Stimulated activated memory B cell treated with anti-CD40 and anti-IgM and Interleukin-4, amounts not matched to agents 10 μg/mL and 1 μg/mL and 100 μg/mL, for 72 hours (primary cell): Measurements from ENCODE around the gene BTAF1.

ENCODE experiments used
- ATAC-seq: fragments of 150-1000 bp; cut with Tn5 transposase; 2 replicates; pipeline ENCODE4 v1.10.0; 2021
- H3K27ac Mint-ChIP-seq: one replicate; pipeline ENCODE4 v1.8.0; 2022; ENCODE audit warnings: mild to moderate bottlenecking, mixed read lengths
- H3K27me3 Mint-ChIP-seq: one replicate; pipeline ENCODE4 v1.8.0; 2022; ENCODE audit warnings: mixed read lengths
- H3K36me3 Mint-ChIP-seq: one replicate; pipeline ENCODE4 v1.8.0; 2022; ENCODE audit warnings: mixed read lengths
- H3K4me1 Mint-ChIP-seq: one replicate; pipeline ENCODE4 v1.8.0; 2022; ENCODE audit warnings: mixed read lengths
- H3K4me3 Mint-ChIP-seq: one replicate; pipeline ENCODE4 v1.8.0; 2022; ENCODE audit warnings: mild to moderate bottlenecking, moderate library complexity, mixed read lengths
- H3K9me3 Mint-ChIP-seq: one replicate; pipeline ENCODE4 v1.8.0; 2022; ENCODE audit warnings: mixed read lengths

BTAF1 gene

DNA sequence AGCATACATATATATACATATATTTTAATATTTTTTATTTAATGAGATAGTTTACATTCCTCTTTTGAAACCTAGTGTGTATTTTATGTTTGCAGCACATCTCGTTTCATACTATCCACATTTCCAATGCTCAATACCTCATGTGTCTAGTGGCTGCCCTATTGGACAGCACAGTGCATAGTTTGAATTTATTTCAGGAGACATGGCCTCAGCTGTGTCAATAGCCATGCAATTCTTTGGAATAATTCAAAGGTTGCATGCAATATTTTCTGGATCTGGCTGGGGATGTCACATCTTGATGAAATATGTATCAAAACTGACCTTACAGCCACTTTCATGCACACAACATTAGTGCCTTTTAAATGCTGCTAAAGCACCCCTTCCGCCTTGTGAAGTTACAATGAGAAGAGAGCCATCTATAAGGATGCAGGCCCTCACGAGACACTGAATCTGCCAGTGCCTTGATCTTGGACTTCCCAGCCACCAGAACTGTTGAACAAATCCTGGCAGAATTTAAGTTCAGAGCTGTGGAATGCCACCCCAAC is 27.3 kb upstream of the BTAF1 start:
- Mint-ChIP-seq H3K27me3 (peaks cover 5% of the 10 kb centered on the region), H3K4me1 (peaks cover 9% of the 10 kb centered on the region), H3K36me3 (no peaks in the 10 kb centered on the region), H3K27ac (no peak overlapping the region), H3K4me3 (no peak overlapping the region), H3K9me3 (peaks cover 2% of the 10 kb centered on the region)
- no peak for ATAC-seq

DNA sequence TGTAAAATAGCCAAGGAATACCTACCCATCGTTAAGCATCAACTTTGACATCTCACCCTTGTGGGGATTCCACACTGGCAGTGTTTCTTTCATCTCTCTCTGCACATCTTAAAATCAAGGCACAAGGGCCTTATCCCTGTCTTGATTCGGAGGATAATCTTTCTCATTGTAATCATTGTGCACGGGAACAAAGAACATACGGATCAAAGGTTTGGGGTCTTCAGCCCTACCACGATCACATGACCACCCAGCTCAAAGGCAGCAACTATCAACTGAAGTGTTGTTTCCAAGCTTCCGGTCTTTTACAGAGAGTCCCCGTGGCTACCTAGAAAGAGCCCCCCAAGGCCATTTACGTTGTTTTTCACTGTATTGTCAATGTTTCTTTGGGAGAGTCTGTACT is 26.1 kb upstream of the BTAF1 start:
- no peak for ATAC-seq
- H3K9me3 Mint-ChIP-seq: peaks cover 2% of the 10 kb centered on the region
- H3K27me3 Mint-ChIP-seq: no peaks in the 10 kb centered on the region
- H3K4me3 Mint-ChIP-seq: no peak overlapping the region
- peaks cover 9% of the 10 kb centered on the region for H3K4me1 Mint-ChIP-seq
- H3K36me3 Mint-ChIP-seq: no peaks in the 10 kb centered on the region
- H3K27ac Mint-ChIP-seq: no peak overlapping the region

DNA sequence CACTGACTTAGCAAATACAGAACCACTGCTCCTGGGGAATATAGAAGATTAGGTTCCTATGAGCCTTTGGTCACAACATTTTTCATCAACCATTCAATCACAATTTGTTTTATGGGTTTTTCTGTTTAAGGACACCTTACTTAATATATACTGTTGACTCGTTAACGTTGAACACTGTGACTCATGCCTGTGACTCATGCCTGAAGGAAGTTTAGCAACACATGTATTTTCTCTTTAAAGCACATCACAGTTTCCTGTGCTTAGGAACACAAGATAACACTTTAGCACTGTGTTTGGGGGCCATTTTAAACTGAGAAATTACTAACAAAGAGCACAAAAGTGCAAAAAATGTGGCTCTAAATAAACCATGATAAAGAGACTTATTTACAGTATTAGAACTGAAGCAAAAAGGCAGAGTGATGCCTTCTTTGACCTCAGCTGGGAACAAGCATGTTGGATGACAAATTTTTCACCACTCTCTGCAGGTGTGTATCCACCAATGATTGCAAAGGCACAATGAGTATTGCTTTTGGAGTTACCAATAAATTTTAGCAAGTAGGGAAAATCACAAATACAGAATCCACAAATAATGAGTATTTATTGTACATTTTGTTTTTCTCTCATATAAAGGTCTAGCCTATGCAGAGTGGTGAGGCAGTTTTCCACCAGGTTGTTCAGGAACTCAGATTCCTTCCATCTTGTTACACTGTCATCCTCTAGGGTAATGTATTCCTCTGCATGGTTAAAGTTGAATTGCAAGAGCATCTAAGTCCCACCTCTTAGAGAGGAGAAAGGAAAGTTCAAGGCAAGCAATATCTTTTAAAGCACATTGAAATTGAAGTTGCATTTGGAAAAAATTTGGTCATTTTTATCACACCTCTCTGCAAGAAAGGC is 21.5 kb upstream of the BTAF1 start:
- Mint-ChIP-seq H3K9me3 (no peaks in the 10 kb centered on the region), H3K4me1 (peaks cover 4% of the 10 kb centered on the region), H3K4me3 (no peak overlapping the region), H3K27ac (no peak overlapping the region), H3K36me3 (peaks cover 11% of the 10 kb centered on the region), H3K27me3 (no peaks in the 10 kb centered on the region)
- ATAC-seq: no peak

DNA sequence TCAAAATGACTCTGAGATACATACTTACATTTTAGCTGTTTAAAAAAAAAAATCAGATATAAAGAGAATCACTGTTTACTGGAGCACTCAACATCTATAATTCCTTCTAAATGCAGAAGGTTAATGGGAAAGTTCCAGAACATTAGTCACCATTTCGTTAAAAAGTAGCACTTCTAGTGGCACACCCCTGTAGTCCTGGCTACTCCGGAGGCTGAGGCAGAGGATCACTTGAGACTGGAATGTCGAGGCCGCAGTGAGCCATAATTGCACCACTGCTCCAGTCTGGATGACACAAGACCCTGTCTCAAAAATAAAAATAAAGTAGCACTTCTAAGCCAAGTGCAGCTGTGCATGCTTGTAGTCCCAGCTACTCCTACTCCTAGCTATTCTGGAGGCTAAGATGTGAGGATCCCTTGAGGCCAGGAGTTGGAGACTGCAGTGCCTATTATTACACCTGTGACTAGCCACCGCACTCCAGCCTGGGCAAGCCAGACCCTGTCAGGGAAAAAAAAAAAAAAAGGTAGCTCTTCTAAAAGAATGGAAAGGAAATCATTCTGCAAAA is 16.5 kb upstream of the BTAF1 start:
- Mint-ChIP-seq H3K4me1 (peaks cover 25% of the 10 kb centered on the region), H3K4me3 (peak overlapping the region; percentile 86)

DNA sequence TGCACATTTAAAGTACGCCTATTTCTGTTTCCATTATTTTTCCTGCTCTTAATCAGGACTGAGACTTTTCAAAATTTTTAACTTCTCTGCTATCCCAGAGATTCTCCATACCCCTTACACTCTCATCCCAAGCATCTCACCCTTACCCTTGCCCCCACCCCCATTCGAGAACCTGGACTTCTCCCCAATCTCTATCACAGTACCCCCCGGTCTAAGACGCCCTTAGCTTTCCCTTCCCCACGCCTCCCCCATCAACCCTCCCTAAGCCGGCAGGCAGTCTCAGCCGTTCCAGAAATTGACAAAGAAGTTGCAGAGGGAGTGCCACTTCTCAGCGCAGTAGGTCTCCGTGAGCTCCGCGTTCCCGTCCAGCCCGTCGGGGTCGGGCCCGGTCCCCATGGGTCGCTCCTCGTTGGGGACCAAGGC is 15.6 kb upstream of the BTAF1 start:
- Mint-ChIP-seq H3K4me3 (peak overlapping the region; percentile 86), H3K27ac (peak overlapping the region; percentile 63), H3K36me3 (peaks cover 11% of the 10 kb centered on the region), H3K27me3 (no peaks in the 10 kb centered on the region), H3K9me3 (no peaks in the 10 kb centered on the region), H3K4me1 (peaks cover 25% of the 10 kb centered on the region)
- ATAC-seq: no peak

More for the DNA sequence above, 16.5 kb upstream of the BTAF1 start:
- peak overlapping the region; percentile 63 for H3K27ac Mint-ChIP-seq
- H3K9me3 Mint-ChIP-seq: no peaks in the 10 kb centered on the region
- H3K27me3 Mint-ChIP-seq: no peaks in the 10 kb centered on the region
- H3K36me3 Mint-ChIP-seq: peaks cover 11% of the 10 kb centered on the region
- no peak for ATAC-seq

DNA sequence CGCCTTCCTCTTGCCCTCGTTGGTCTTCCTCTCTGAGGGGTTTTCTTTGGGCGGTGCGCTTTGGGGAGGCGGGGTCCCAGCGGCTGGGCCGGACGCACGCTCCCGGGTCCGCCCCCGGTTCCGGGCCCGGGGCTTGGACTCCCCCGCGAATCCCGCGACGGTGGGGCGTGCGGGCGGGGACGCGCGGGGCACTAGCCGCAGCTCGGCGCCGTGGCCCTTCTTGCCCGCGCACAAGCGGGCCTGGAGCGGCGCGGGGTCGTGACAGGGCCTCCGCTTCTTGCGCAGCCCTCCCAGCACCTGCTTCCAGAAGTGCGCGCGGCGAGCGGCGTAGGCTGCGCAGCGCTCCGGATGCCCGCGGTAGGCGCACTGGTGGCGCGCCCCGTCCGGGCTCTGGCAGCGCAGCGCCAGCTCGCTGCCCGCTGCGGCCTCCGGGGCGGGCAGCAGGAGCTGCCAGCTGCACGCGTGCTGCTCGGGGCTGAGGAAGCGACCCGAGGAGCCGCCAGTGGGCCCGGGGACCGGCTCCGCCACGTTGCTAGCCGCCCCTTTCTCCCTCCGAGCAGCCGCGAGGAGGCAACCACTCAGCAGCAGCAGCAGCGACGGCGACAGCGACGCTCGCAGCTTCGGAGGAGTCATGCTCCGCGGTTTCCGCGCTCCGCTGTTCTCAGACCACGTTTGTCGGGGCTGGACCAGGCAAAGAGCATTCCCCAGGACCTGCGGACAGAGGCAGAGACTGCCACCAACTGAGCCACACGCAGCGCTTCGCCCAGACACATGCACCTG is 15.0 kb upstream of the BTAF1 start:
- H3K4me3 Mint-ChIP-seq: peak overlapping the region; percentile 93
- peaks cover 11% of the 10 kb centered on the region for H3K36me3 Mint-ChIP-seq
- peak; percentile 96 for ATAC-seq
- peaks cover 25% of the 10 kb centered on the region for H3K4me1 Mint-ChIP-seq
- no peaks in the 10 kb centered on the region for H3K9me3 Mint-ChIP-seq
- H3K27ac Mint-ChIP-seq: peak overlapping the region; percentile 63
- H3K27me3 Mint-ChIP-seq: no peaks in the 10 kb centered on the region

DNA sequence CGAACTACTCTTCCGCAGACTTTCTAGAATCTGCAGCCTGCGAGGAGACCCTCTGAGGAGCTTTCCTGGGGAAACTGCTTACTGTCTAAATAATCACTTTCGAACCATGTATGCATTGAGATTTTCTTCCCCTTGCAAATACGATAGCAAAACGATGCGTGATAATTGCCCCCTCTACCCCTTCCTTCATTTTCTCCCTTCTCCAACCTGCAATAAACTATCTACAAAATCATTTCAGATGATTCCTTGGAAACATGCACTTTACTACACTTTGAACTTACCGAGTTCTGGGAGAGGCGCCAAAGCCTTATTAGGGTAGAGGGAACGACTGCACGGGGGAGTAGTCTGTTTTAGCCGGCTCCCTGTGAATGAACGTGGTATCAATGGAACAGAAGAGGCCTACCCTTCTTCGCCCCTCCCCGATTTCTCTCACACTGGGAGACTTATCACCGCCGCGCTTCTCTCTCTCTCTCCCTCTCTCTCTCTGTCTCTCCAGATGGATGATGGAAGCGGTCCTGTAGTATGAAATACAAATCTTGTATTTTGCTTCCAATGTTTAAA is 14.4 kb upstream of the BTAF1 start, which contains the start of gene FGFBP3:
Gene FGFBP3 (minus strand): TSS at position 370 of the 561 bp plus-strand sequence. CDS start 517 bp downstream, outside the sequence.
- Mint-ChIP-seq H3K4me3 (peak within 1 kb of the TSS; percentile 93), H3K36me3 (peaks cover 11% of the 10 kb centered on the region), H3K27ac (peak within 1 kb of the TSS; percentile 63), H3K27me3 (no peaks in the 10 kb centered on the region), H3K9me3 (no peaks in the 10 kb centered on the region), H3K4me1 (peaks cover 25% of the 10 kb centered on the region)
- no peak for ATAC-seq

DNA sequence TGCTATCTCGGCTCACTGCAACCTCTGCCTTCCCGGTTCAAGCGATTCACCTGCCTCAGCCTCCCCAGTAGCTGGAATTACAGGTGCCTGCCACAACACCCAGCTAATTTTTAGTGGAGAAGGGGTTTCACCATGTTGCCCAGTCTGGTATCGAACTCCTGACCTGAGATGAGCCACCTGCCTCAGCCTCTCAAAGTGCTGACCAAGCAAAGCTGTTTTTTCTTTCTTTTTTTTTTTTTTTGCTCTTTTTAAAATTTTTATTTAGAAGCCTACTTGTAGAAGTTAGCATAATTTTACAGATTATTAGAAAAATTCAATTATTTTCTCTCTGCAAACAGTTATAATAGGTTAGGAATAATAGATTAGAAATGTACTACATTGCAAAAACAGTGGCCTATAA is 13.1 kb upstream of the BTAF1 start:
- H3K36me3 Mint-ChIP-seq: peaks cover 6% of the 10 kb centered on the region
- no peak for ATAC-seq
- H3K9me3 Mint-ChIP-seq: no peaks in the 10 kb centered on the region
- H3K4me1 Mint-ChIP-seq: peaks cover 25% of the 10 kb centered on the region
- H3K27ac Mint-ChIP-seq: no peak overlapping the region
- H3K4me3 Mint-ChIP-seq: no peak overlapping the region
- no peaks in the 10 kb centered on the region for H3K27me3 Mint-ChIP-seq

DNA sequence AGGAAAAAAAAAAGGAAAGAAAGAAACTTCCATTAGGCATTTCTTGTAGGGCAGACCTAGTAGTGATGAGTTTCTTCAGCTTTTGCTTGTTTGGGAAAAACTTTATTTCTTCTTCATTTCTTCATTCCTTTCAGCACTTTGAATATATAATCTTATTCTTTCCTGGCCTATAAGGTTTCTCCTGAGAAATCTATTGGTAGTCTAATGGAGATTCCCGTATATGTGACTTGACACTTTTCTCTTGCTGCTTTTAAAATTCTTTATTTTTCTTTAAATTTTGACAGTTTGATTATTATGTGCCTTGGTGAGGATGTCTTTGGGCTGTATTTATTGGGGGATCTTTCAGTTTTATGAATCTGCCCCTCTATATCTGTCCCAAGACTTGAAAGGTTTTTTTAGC is 3.9 kb upstream of the BTAF1 start:
- Mint-ChIP-seq H3K9me3 (peaks cover 2% of the 10 kb centered on the region), H3K27me3 (peaks cover 33% of the 10 kb centered on the region), H3K36me3 (no peaks in the 10 kb centered on the region), H3K27ac (no peak overlapping the region), H3K4me1 (peaks cover 6% of the 10 kb centered on the region), H3K4me3 (no peak overlapping the region)
- ATAC-seq: no peak

DNA sequence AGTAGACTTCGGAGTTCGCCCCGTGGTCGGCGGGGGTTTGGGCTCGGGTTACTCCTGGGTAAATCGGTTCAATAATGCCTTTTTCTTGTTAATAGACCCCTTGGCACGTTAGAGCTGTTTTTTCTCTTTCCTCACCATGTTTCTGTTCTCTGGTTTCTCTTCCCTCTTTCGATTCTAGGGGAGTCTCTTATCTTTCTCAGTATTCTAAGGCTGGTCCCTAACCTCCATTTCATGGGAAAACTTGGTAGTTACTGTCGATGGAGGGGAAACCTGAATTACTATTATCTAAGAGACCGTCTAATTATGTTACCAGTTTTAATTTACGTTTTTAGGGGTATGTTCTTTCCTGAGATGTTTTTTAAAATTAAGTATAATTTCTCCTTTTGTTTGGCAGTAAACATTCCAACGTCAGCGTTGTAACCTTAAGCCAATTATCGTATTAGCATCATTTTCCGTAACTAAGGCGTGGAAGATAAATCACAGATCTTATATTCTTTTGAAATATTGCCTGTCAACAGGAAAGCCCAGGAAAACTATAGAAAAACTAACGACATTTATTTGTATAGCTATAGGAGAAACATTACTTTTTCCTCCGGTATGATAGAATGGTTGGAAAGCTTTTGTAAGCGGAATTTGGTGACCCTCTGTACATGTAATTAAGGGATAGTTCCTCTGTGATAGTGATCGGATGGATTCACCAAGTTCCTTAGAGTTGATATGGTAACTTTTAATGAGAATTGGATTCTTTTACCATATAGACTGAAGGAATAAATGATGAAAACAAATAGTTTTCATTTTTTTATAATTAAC is 847 bp downstream of the BTAF1 start:
- Mint-ChIP-seq H3K9me3 (no peaks in the 10 kb centered on the region), H3K27me3 (peaks cover 1% of the 10 kb centered on the region), H3K4me3 (peak overlapping the region; percentile 84), H3K27ac (peak overlapping the region; percentile 96), H3K4me1 (peaks cover 26% of the 10 kb centered on the region), H3K36me3 (peaks cover 19% of the 10 kb centered on the region)
- ATAC-seq: peak; percentile 44

DNA sequence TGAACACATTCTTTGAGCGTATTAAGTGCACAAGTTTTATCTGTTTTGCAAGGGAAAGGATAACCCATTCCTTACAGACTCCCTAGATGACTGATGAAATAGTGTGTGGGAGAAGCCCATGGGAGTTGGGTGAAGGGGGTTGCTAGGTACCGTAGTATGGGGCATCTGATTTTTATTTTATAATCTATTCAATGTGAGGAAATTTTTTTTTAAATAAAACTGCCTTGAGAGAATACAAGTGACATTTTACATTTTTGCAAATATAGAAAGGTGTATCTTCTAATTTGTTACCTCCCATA is 1.4 kb downstream of the BTAF1 start:
- Mint-ChIP-seq H3K27me3 (no peaks in the 10 kb centered on the region), H3K36me3 (peaks cover 19% of the 10 kb centered on the region), H3K27ac (peak overlapping the region; percentile 96), H3K9me3 (no peaks in the 10 kb centered on the region), H3K4me3 (peak overlapping the region; percentile 84), H3K4me1 (peaks cover 26% of the 10 kb centered on the region)
- ATAC-seq: no peak

DNA sequence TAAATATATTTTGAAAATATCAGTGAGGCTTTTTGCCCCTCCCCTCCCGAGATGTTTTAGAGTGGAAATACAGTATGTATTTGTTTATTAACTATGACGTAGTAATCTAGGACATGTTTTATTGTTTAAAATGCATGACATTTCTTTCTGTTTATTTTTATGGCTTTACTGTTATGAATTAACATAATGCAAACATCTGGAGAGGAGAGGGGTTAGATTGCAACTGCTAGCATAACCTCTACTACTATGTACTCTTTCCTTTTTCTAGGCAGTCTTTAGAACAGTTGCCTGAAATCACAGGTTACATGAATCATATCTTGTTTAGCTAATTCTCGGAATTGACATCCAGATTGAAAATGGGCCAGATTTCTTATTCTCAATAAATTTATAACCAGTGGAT is 7.4 kb downstream of the BTAF1 start:
- H3K4me3 Mint-ChIP-seq: no peak overlapping the region
- no peak overlapping the region for H3K27ac Mint-ChIP-seq
- no peaks in the 10 kb centered on the region for H3K9me3 Mint-ChIP-seq
- ATAC-seq: no peak
- H3K4me1 Mint-ChIP-seq: peaks cover 48% of the 10 kb centered on the region
- H3K36me3 Mint-ChIP-seq: peaks cover 47% of the 10 kb centered on the region
- H3K27me3 Mint-ChIP-seq: no peaks in the 10 kb centered on the region

DNA sequence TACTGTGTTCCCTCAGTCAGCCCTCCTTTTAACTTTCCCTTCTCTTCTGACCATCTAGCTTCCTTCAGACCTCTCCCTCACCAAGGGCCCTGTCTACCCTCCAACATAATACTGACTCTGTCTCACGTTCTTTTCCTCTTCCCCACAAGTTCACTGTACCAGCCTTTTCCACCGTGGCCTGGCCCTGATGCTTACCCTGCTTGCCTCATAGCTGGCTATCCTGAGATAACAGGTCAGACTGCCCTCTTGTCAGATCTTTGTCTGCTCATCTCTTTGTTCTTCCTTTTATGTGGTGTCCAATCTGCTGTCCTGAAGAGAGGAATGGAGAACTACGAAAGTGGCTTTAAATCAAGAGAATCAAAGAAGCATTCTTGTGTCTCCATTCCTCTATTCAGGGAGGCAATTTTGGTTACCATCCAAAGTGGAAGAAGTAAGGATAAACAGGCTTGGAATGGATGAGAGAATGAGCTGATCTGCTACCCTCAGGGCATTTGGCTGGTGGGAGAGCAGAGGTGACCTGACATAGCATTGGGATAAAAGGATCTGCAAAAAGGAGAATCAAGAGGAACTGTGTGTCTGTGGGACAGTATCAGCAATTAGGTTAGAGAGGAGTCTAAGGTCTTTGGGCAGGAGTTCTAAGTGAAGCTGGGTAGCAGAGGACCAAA is 8.1 kb downstream of the BTAF1 start:
- no peak for ATAC-seq
- no peak overlapping the region for H3K4me3 Mint-ChIP-seq
- peaks cover 46% of the 10 kb centered on the region for H3K4me1 Mint-ChIP-seq
- H3K27me3 Mint-ChIP-seq: no peaks in the 10 kb centered on the region
- peaks cover 47% of the 10 kb centered on the region for H3K36me3 Mint-ChIP-seq
- H3K27ac Mint-ChIP-seq: no peak overlapping the region
- H3K9me3 Mint-ChIP-seq: no peaks in the 10 kb centered on the region

DNA sequence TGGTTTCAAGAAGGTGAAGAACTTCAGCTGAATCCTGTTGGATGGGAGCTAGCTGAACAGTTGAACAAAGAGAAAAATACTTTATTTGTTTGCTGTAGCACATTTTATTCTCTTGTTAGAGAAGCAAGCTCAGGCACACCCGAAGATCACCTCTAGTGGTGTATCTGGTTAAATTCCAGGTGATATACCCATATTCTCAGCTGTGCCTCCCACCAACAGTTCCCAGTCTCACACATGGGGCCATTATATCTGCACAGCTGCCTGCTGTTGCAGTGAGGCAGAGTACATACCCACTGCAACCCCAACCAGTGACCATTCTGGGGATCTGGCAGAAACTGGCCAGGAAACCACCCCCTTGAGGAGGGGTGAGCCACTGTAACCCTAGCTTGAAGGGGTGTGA is 9.2 kb downstream of the BTAF1 start:
- ATAC-seq: no peak
- Mint-ChIP-seq H3K4me3 (no peak overlapping the region), H3K9me3 (no peaks in the 10 kb centered on the region), H3K4me1 (peaks cover 38% of the 10 kb centered on the region), H3K27me3 (no peaks in the 10 kb centered on the region), H3K36me3 (peaks cover 50% of the 10 kb centered on the region), H3K27ac (peak overlapping the region; percentile 0)
